ENCODE measurements around the gene MAPK1.

MAPK1 gene

DNA sequence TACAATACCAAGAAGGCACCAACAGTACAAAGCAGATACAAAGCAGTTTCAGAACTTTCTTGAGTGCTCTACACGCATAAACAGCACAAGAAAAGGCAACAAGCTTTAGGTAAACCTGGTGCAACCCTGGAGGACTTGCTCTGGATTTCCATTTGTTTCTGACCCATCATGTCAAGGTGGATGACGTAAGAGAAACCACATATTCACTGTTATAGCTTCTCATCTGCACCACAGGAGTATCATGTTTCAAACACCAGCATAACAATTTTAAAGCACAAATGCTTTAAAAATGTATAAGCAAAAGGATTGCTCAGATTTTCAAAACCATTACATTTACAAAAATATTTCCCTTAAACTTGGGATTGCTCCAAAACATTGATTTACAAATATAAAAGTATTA is 106.8 kb downstream of the MAPK1 start (continued):
- TF ChIP-seq ZNF280D (tag by site-specific recombination; IDR thresholded peaks at IDR 0.05), result no peak
- no peak for TF ChIP-seq ZNF433 (tag by site-specific recombination; IDR thresholded peaks at IDR 0.05; ENCODE audit: low read depth)
- TF ChIP-seq ZNF184 (tag by site-specific recombination; IDR thresholded peaks at IDR 0.05), result 0 out of 2 replicates have a peak, but pooled peaks have one; percentile 21
- no peak for TF ChIP-seq ZNF549 (tag by site-specific recombination; IDR thresholded peaks at IDR 0.05)
- TF ChIP-seq, protein P1, sequence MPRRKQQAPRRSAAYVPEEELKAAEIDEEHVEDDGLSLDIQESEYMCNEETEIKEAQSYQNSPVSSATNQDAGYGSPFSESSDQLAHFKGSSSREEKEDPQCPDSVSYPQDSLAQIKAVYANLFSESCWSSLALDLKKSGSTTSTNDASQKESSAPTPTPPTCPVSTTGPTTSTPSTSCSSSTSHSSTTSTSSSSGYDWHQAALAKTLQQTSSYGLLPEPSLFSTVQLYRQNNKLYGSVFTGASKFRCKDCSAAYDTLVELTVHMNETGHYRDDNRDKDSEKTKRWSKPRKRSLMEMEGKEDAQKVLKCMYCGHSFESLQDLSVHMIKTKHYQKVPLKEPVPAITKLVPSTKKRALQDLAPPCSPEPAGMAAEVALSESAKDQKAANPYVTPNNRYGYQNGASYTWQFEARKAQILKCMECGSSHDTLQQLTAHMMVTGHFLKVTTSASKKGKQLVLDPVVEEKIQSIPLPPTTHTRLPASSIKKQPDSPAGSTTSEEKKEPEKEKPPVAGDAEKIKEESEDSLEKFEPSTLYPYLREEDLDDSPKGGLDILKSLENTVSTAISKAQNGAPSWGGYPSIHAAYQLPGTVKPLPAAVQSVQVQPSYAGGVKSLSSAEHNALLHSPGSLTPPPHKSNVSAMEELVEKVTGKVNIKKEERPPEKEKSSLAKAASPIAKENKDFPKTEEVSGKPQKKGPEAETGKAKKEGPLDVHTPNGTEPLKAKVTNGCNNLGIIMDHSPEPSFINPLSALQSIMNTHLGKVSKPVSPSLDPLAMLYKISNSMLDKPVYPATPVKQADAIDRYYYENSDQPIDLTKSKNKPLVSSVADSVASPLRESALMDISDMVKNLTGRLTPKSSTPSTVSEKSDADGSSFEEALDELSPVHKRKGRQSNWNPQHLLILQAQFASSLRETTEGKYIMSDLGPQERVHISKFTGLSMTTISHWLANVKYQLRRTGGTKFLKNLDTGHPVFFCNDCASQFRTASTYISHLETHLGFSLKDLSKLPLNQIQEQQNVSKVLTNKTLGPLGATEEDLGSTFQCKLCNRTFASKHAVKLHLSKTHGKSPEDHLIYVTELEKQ (tag by site-specific recombination; IDR thresholded peaks at IDR 0.05; ENCODE audit: borderline replicate concordance), result peak; percentile 71
- TF ChIP-seq, protein P2, sequence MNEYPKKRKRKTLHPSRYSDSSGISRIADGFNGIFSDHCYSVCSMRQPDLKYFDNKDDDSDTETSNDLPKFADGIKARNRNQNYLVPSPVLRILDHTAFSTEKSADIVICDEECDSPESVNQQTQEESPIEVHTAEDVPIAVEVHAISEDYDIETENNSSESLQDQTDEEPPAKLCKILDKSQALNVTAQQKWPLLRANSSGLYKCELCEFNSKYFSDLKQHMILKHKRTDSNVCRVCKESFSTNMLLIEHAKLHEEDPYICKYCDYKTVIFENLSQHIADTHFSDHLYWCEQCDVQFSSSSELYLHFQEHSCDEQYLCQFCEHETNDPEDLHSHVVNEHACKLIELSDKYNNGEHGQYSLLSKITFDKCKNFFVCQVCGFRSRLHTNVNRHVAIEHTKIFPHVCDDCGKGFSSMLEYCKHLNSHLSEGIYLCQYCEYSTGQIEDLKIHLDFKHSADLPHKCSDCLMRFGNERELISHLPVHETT (tag by site-specific recombination; IDR thresholded peaks at IDR 0.05), result peak; percentile 43; the same call in 1 of the 2 replicates
- peak; percentile 39; the same call in 1 of the 2 replicates for TF ChIP-seq ZNF324 (tag by site-specific recombination; IDR thresholded peaks at IDR 0.05)
- TF ChIP-seq, protein P3, sequence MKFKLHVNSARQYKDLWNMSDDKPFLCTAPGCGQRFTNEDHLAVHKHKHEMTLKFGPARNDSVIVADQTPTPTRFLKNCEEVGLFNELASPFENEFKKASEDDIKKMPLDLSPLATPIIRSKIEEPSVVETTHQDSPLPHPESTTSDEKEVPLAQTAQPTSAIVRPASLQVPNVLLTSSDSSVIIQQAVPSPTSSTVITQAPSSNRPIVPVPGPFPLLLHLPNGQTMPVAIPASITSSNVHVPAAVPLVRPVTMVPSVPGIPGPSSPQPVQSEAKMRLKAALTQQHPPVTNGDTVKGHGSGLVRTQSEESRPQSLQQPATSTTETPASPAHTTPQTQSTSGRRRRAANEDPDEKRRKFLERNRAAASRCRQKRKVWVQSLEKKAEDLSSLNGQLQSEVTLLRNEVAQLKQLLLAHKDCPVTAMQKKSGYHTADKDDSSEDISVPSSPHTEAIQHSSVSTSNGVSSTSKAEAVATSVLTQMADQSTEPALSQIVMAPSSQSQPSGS (tag by site-specific recombination; IDR thresholded peaks at IDR 0.05; ENCODE audit: low read depth), result peak; percentile 94
- TF ChIP-seq ZFP69B (tag by site-specific recombination; IDR thresholded peaks at IDR 0.05), result peak; percentile 68
- peak; percentile 91 for TF ChIP-seq ZNF629 (tag by site-specific recombination; IDR thresholded peaks at IDR 0.05)
- TF ChIP-seq, protein P4, sequence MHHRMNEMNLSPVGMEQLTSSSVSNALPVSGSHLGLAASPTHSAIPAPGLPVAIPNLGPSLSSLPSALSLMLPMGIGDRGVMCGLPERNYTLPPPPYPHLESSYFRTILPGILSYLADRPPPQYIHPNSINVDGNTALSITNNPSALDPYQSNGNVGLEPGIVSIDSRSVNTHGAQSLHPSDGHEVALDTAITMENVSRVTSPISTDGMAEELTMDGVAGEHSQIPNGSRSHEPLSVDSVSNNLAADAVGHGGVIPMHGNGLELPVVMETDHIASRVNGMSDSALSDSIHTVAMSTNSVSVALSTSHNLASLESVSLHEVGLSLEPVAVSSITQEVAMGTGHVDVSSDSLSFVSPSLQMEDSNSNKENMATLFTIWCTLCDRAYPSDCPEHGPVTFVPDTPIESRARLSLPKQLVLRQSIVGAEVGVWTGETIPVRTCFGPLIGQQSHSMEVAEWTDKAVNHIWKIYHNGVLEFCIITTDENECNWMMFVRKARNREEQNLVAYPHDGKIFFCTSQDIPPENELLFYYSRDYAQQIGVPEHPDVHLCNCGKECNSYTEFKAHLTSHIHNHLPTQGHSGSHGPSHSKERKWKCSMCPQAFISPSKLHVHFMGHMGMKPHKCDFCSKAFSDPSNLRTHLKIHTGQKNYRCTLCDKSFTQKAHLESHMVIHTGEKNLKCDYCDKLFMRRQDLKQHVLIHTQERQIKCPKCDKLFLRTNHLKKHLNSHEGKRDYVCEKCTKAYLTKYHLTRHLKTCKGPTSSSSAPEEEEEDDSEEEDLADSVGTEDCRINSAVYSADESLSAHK (tag by site-specific recombination; IDR thresholded peaks at IDR 0.05), result no peak
- TF ChIP-seq SCRT2 (tag by site-specific recombination; IDR thresholded peaks at IDR 0.05), result peak; percentile 34; the same call in 1 of the 2 replicates
- TF ChIP-seq SP7 (tag by site-specific recombination; IDR thresholded peaks at IDR 0.05), result peak; percentile 60
- no peak for TF ChIP-seq CTCF (tag by site-specific recombination; IDR thresholded peaks at IDR 0.05)
- no peak for TF ChIP-seq ZNF138 (tag by site-specific recombination; IDR thresholded peaks at IDR 0.05; ENCODE audit: borderline replicate concordance)
- peak; percentile 66 for TF ChIP-seq FEZF1 (tag by site-specific recombination; IDR thresholded peaks at IDR 0.05)
- TF ChIP-seq ZNF23 (tag by site-specific recombination; IDR thresholded peaks at IDR 0.05; ENCODE audit: borderline replicate concordance), result no peak

Measured in HEK293 (cell line).